Activated CD4-positive, alpha-beta T cell treated with anti-CD3 and anti-CD28 coated beads, Interleukin-2, amount 50 U/mL, for 4 hours (primary cell): ENCODE results near the gene GRIK3.

Experiments
- DNase-seq, 2 experiments: peaks; one replicate each; pipeline ENCODE4 v3.0.0-alpha.2; 2020

GRIK3 gene

GRCh38 chr1:37042506-37042905 lies 8.2 kb upstream of the GRIK3 start:
- DNase-seq: no peak

GRCh38 chr1:37041483-37041882 lies 7.2 kb upstream of the GRIK3 start:
- no peak for DNase-seq

- DNase-seq: no peak
These were observed 6.5 kb upstream of the GRIK3 start for GRCh38 chr1:37040773-37041172.

GRCh38 chr1:37040261-37040660 lies 5.9 kb upstream of the GRIK3 start:
- DNase-seq: no peak

GRCh38 chr1:37038227-37039093 lies 4.1 kb upstream of the GRIK3 start:
- no peak for DNase-seq

- DNase-seq: no peak
These were observed 3.4 kb upstream of the GRIK3 start for GRCh38 chr1:37037690-37038089.

- no peak for DNase-seq
These were observed 2.3 kb upstream of the GRIK3 start for GRCh38 chr1:37036667-37037053.

GRCh38 chr1:37035796-37036666 lies 1.7 kb upstream of the GRIK3 start:
- DNase-seq: no peak

GRCh38 chr1:37035014-37035691 lies 838 bp upstream of the GRIK3 start:
- no peak for DNase-seq

- DNase-seq: no peak
These were observed 787 bp downstream of the GRIK3 start for GRCh38 chr1:37033355-37034101.

- DNase-seq: no peak
These were observed 1.5 kb downstream of the GRIK3 start for GRCh38 chr1:37032660-37033354.

- DNase-seq: no peak
These were observed 2.4 kb downstream of the GRIK3 start for GRCh38 chr1:37031871-37032270.

- no peak for DNase-seq
These were observed 2.9 kb downstream of the GRIK3 start for GRCh38 chr1:37031429-37031828.

- DNase-seq: no peak
These were observed 5.2 kb downstream of the GRIK3 start for GRCh38 chr1:37028981-37029617.

GRCh38 chr1:37021502-37021901 lies 12.8 kb downstream of the GRIK3 start:
- no peak for DNase-seq

- DNase-seq: no peak
These were observed 13.6 kb downstream of the GRIK3 start for GRCh38 chr1:37020653-37021277.

GRCh38 chr1:37018510-37018909 lies 15.8 kb downstream of the GRIK3 start:
- no peak for DNase-seq

GRCh38 chr1:37017720-37018119 lies 16.6 kb downstream of the GRIK3 start:
- no peak for DNase-seq

- no peak for DNase-seq
These were observed 18.2 kb downstream of the GRIK3 start for GRCh38 chr1:37016121-37016520.

- DNase-seq: no peak
These were observed 18.6 kb downstream of the GRIK3 start for GRCh38 chr1:37015713-37016112.

GRCh38 chr1:37012226-37012625 lies 22.1 kb downstream of the GRIK3 start:
- DNase-seq: no peak
